ENCODE measurements around the gene CAMK1D. TPM values are rescaled to one million over a fixed set of nuclear protein-coding genes. Genes with fewer than 3 reads are reported as not detected.

The CAMK1D gene
- polyA plus RNA-seq, 1 donor (not counting 4 experiments of a cell fraction or from before 2014, with no cell fraction given) = 0.76 TPM

GRCh38 chr10:12602521-12602920 lies 253.2 kb downstream of the CAMK1D start:
- no peak overlapping the region for H3K4me3 ChIP-seq (ENCODE audit: control insufficient read depth in 2 of 3, extremely low read depth in 1 of 3, insufficient read depth in 2 of 3, low read depth in 1 of 3, low read length in 3 of 3)
- H3K4me1 ChIP-seq (ENCODE audit: control insufficient read depth, extremely low read depth, insufficient read depth, low read length) = peaks cover 10% of the 10 kb centered on the region
- H3K9ac ChIP-seq (ENCODE audit: control insufficient read depth, extremely low read depth, insufficient read depth, low read length) = no peak overlapping the region
- H4K20me1 ChIP-seq (ENCODE audit: control insufficient read depth, extremely low read depth, insufficient read depth, low read length) = no peaks in the 10 kb centered on the region
- H3K79me2 ChIP-seq (ENCODE audit: control insufficient read depth, insufficient read depth, low read length) = no peaks in the 10 kb centered on the region
- FAIRE-seq = no peak
- no peaks in the 10 kb centered on the region for H3K9me3 ChIP-seq (ENCODE audit: control insufficient read depth, low read depth, low read length)
- dilution Hi-C loops (cut with MboI; ENCODE audit: extremely low pct_ligation_motif_present, low sequenced_read_pairs) = no loop called here
- no peak overlapping the region for H2AFZ ChIP-seq (ENCODE audit: control insufficient read depth, low read length)
- no peaks in the 10 kb centered on the region for H3K9me1 ChIP-seq (ENCODE audit: control insufficient read depth, extremely low read depth, insufficient read depth, low read length)
- no peak for DNase-seq (ENCODE audit: low read depth, low spot score)
- TF ChIP-seq CTCF (optimal IDR thresholded peaks at IDR 0.05 in 1 of 3, IDR thresholded peaks at IDR 0.05 in 1 of 3, conservative IDR thresholded peaks at IDR 0.05 in 1 of 3; ENCODE audit: extremely low read depth in 1 of 3, insufficient read depth in 2 of 3, low read length in 3 of 3) (no peak), EZH2 (IDR thresholded peaks at IDR 0.05; ENCODE audit: low read length) (no peak)
- H3K4me2 ChIP-seq (ENCODE audit: control insufficient read depth, extremely low read depth, insufficient read depth, low read depth, low read length) = no peak overlapping the region
- no peak overlapping the region for H3K27ac ChIP-seq (ENCODE audit: control insufficient read depth, insufficient read depth, low read length)
- H3K27me3 ChIP-seq (ENCODE audit: control insufficient read depth, extremely low read depth, insufficient read depth, low read length) = no peaks in the 10 kb centered on the region
- H3K36me3 ChIP-seq (ENCODE audit: control insufficient read depth in 2 of 2, extremely low read depth in 1 of 2, insufficient read depth in 2 of 2, low read length in 2 of 2) = no peaks in the 10 kb centered on the region

GRCh38 chr10:12603766-12604470 lies 254.6 kb downstream of the CAMK1D start:
- no peak for FAIRE-seq
- no peaks in the 10 kb centered on the region for H3K36me3 ChIP-seq (ENCODE audit: control insufficient read depth in 2 of 2, extremely low read depth in 1 of 2, insufficient read depth in 2 of 2, low read length in 2 of 2)
- no peaks in the 10 kb centered on the region for H3K27me3 ChIP-seq (ENCODE audit: control insufficient read depth, extremely low read depth, insufficient read depth, low read length)
- dilution Hi-C loops (cut with MboI; ENCODE audit: extremely low pct_ligation_motif_present, low sequenced_read_pairs) = no loop called here
- H3K4me2 ChIP-seq (ENCODE audit: control insufficient read depth, extremely low read depth, insufficient read depth, low read depth, low read length) = no peak overlapping the region
- peaks cover 10% of the 10 kb centered on the region for H3K4me1 ChIP-seq (ENCODE audit: control insufficient read depth, extremely low read depth, insufficient read depth, low read length)
- H3K4me3 ChIP-seq (ENCODE audit: control insufficient read depth in 2 of 3, extremely low read depth in 1 of 3, insufficient read depth in 2 of 3, low read depth in 1 of 3, low read length in 3 of 3) = no peak overlapping the region
- H2AFZ ChIP-seq (ENCODE audit: control insufficient read depth, low read length) = no peak overlapping the region
- no peaks in the 10 kb centered on the region for H3K9me3 ChIP-seq (ENCODE audit: control insufficient read depth, low read depth, low read length)
- DNase-seq (ENCODE audit: low read depth, low spot score) = no peak
- TF ChIP-seq EZH2 (IDR thresholded peaks at IDR 0.05; ENCODE audit: low read length) (no peak), CTCF (optimal IDR thresholded peaks at IDR 0.05 in 1 of 3, IDR thresholded peaks at IDR 0.05 in 1 of 3, conservative IDR thresholded peaks at IDR 0.05 in 1 of 3; ENCODE audit: extremely low read depth in 1 of 3, insufficient read depth in 2 of 3, low read length in 3 of 3) (no peak)
- no peak overlapping the region for H3K27ac ChIP-seq (ENCODE audit: control insufficient read depth, insufficient read depth, low read length)
- no peaks in the 10 kb centered on the region for H4K20me1 ChIP-seq (ENCODE audit: control insufficient read depth, extremely low read depth, insufficient read depth, low read length)
- no peaks in the 10 kb centered on the region for H3K9me1 ChIP-seq (ENCODE audit: control insufficient read depth, extremely low read depth, insufficient read depth, low read length)
- no peak overlapping the region for H3K9ac ChIP-seq (ENCODE audit: control insufficient read depth, extremely low read depth, insufficient read depth, low read length)
- H3K79me2 ChIP-seq (ENCODE audit: control insufficient read depth, insufficient read depth, low read length) = no peaks in the 10 kb centered on the region

All from keratinocyte (primary cell).